GM10248 (cell line): ENCODE results near the gene CCDC33.

ENCODE experiments used
- CTCF ChIA-PET: fragments of 300-600 bp; sonication (Branson Sonifier 250); formaldehyde crosslinking; extraction: SDS; loops from one replicate; lab custom pipeline; 2021; ENCODE audit warnings: antibody characterized with exemption; lab: Yijun Ruan, JAX
- POLR2A ChIA-PET: fragments of 350-650 bp; sonication (Branson Sonifier 250); formaldehyde crosslinking; extraction: SDS; loops from one replicate; lab custom pipeline; 2020; ENCODE audit warnings: antibody characterized with exemption; lab: Yijun Ruan, JAX
- DNase-seq: peaks from one replicate; pipeline ENCODE4 v3.0.0; 2012; ENCODE audit errors: extremely low spot score
- TF ChIP-seq, protein P1 (sequence below): IDR thresholded peaks from 2 replicates; pipeline ENCODE4 v1.5.1; 2012; ENCODE audit warnings: mild to moderate bottlenecking, low read depth; ENCODE audit errors: extremely low read depth, missing control alignments, control extremely low read depth

CCDC33 gene

DNA sequence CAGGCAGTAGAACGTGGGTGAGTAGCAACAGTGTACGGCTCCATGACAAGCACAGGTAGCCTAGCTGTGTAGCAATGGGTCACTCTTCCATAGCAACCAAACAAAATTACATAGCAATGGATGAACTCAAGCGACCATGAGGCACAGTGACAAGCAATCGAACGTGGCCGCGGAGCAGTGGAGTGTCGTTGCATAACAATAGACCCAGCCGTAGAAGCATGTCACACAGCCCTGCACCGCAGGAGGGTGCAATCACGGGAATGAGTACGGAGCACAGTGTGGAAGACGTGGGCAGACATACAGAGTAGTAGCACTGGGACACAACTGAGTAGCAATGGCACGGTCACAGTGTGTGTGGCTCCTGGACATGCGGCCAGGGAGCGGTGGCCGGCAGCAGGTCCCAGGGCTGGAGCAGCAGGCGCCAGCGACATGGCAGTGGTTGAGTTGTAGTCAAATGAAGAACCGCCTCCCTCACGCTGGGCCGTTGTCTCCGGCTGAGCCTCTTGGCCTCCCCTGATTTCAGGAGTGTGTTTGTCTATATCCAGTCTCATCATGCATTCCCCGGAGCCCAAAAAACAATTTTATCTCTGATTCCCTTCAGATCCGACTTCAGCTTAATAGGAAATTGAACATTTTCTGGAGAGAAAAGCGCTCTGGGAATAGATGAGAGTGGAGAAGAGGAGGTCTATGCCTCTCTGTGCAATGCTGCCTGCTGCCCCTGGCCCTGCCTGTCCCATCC, 64.1 kb downstream of the CCDC33 start:
- TF ChIP-seq, protein P1, sequence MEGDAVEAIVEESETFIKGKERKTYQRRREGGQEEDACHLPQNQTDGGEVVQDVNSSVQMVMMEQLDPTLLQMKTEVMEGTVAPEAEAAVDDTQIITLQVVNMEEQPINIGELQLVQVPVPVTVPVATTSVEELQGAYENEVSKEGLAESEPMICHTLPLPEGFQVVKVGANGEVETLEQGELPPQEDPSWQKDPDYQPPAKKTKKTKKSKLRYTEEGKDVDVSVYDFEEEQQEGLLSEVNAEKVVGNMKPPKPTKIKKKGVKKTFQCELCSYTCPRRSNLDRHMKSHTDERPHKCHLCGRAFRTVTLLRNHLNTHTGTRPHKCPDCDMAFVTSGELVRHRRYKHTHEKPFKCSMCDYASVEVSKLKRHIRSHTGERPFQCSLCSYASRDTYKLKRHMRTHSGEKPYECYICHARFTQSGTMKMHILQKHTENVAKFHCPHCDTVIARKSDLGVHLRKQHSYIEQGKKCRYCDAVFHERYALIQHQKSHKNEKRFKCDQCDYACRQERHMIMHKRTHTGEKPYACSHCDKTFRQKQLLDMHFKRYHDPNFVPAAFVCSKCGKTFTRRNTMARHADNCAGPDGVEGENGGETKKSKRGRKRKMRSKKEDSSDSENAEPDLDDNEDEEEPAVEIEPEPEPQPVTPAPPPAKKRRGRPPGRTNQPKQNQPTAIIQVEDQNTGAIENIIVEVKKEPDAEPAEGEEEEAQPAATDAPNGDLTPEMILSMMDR = no peak
- ChIA-PET POLR2A (no interaction called here), CTCF (interaction anchor here (1.5 kb wide), 1 partner anchor 12 kb away, joined by 4 read pairs; no protein-coding TSS in a partner anchor)
- no peak for DNase-seq

DNA sequence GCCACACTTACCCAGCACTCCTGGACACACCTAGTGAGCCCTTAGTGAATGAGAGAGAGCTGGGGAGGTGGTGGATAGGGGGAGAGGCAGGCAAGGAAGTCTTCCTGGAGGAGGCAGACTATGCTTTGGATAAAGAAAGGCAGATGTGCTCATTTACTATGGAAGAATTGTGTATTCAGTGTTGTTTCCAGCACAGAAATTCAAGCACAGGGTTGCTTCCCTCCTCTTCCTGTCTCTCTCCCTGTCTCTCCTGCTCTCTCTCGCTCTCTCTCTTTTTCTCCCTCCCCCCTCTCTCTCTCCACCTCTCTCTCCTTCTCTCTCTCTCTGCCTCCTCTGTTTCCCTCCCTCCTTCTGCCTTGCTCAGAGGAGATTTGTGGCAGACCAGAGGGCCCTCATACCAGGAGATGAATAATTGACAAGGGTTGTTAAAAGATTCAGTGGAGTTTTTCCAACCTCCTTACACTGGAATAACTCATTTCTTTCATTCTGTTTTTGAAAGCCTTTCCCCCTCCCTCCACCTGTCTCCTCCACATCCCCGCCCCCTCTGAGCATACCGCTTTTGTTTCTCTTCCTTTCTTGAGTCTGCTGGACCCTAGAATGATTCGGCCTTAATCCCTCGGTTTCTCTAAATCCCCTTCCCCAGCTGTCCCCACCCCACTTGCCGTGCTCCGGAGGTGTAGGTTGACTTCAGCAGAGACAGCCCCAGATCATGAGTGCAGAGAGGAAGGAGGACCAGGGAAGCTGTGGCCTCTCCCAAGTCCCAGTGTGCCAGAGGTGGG, 65.6 kb downstream of the CCDC33 start:
- DNase-seq = no peak
- POLR2A ChIA-PET = no interaction called here
- CTCF ChIA-PET = interaction anchor here (0.6 to 2.2 kb wide), 4 partner anchors 10 to 176 kb away, joined by 3 to 13 read pairs (median 4); no protein-coding TSS in a partner anchor
- TF ChIP-seq, protein P1 = no peak

DNA sequence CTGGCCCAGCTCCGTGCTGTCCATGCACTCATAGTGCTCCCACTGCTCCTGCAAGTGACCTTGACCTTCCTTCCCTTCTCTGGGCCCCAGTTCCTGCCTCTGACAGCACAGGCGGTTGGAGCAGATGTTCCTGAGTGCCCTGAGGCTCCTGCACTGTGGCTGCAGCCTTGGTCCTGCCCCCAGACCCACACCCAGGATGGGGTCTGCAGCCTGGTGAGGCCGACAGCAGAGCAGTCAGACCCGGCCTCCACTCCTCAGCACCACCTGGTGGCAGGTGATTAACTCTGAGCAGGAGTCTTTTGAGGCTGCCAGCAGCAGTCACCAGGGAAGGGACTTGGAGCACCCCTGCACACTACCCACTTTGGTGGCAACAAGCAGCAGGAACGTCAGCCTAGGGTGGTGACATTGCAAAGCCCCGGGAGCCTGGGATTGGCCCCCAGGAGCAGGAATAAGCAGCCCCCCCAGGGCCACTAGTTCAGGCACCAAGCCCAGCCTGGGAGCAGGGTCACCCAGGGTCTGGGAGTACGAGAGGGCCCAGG, 66.8 kb downstream of the CCDC33 start:
- POLR2A ChIA-PET = no interaction called here
- CTCF ChIA-PET = interaction anchor here (0.6 to 3.1 kb wide), 7 partner anchors 15 to 177 kb away, joined by 3 to 20 read pairs (median 4); no protein-coding TSS in a partner anchor
- DNase-seq = peak; percentile 79
- TF ChIP-seq, protein P1 = peak; percentile 75

DNA sequence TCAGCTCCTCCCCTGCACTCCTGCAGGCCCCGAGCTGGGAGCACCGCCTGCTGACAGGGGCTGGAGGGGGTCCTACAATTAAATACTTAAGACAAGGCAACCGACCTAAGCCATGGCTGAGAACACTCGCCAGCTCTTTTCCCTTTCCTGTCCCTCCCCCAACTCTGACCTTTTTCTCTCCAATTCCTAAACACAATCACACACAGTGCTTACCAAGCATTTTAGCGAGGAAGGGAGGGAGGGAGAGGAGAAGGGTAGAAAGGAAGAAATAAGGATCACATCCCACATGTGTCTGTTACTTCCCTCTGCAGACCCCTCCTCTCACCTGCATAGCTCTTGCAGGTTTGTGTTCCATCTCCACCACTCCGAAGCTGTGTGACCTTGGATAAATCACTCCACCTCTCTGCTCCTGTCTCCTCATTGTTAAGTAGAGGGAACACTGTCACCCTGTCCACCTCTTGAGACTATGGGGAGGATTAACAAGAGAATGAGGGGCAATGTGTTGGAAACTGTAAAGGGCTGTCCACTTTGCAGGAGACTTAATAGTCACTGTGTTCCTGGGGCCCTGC, 67.7 kb downstream of the CCDC33 start:
- TF ChIP-seq, protein P1 = no peak
- POLR2A ChIA-PET = no interaction called here
- CTCF ChIA-PET = interaction anchor here (0.9 to 3.1 kb wide), 8 partner anchors 8 to 178 kb away, joined by 3 to 20 read pairs (median 4); no protein-coding TSS in a partner anchor
- no peak for DNase-seq

DNA sequence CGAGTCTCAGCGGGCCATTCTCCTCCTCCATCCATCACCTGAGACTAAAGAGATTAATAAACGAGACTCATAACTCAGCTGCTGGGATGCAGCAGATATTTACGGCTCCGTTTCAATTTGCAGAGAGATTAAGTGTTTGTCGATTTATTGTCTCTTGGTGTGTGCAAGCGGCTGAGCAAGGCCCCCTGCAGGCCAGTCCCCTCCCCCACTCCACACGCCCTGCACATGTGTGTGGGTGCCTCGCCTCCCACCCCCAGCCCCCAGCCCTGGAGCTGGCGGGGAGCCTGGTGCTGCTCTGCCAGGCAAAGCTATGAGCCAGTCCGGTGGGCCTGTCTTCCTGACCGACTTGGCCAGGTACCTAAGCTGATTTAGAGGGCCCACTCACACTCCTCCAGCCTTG, 68.3 kb downstream of the CCDC33 start:
- ChIA-PET CTCF (interaction anchor here (0.9 to 3.1 kb wide), 8 partner anchors 9 to 331 kb away, joined by 3 to 20 read pairs (median 4); no protein-coding TSS in a partner anchor), POLR2A (interaction anchor here (0.6 kb wide), 1 partner anchor 1765 kb away, joined by 3 read pairs; no protein-coding TSS in a partner anchor)
- TF ChIP-seq, protein P1 = no peak
- no peak for DNase-seq

DNA sequence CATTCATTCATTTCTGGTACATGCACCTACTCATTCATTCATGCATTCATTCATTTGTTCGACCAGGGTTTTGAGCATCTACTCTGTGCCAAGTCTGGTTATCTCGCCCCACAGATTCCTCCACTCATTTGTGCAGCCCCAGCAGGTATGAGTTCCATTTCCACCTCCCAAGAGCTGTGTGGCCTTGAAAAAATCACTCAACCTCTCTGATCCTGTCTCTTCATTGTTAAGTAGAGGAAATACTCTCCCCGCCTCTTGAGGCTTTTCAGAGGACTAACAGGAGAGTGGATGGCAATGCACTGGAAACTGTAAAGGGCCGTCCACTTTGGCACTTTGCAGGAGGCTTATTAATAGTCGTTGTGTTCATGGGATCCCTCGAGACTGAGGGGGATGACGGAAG, 69.6 kb downstream of the CCDC33 start:
- no peak for DNase-seq
- CTCF ChIA-PET = interaction anchor here (1.1 to 3.1 kb wide), 2 partner anchors 16 to 333 kb away, joined by 3 to 20 read pairs; no protein-coding TSS in a partner anchor
- TF ChIP-seq, protein P1 = no peak
- POLR2A ChIA-PET = no interaction called here
